ENCODE results near the gene PLCXD1. TPM values are rescaled to one million over a fixed set of nuclear protein-coding genes. Genes with fewer than 3 reads are reported as not detected.
A peak's percentile ranks its signal among the peaks of the same experiment; 100 is the strongest.
"Not testable (repeated sequence)": the region's sequence is repeated elsewhere in the genome, so short reads cannot be mapped to it uniquely, and the experiment has no call there.

The PLCXD1 gene
- total RNA-seq, 1 donor from 2014 or later: 34.4 TPM

DNA sequence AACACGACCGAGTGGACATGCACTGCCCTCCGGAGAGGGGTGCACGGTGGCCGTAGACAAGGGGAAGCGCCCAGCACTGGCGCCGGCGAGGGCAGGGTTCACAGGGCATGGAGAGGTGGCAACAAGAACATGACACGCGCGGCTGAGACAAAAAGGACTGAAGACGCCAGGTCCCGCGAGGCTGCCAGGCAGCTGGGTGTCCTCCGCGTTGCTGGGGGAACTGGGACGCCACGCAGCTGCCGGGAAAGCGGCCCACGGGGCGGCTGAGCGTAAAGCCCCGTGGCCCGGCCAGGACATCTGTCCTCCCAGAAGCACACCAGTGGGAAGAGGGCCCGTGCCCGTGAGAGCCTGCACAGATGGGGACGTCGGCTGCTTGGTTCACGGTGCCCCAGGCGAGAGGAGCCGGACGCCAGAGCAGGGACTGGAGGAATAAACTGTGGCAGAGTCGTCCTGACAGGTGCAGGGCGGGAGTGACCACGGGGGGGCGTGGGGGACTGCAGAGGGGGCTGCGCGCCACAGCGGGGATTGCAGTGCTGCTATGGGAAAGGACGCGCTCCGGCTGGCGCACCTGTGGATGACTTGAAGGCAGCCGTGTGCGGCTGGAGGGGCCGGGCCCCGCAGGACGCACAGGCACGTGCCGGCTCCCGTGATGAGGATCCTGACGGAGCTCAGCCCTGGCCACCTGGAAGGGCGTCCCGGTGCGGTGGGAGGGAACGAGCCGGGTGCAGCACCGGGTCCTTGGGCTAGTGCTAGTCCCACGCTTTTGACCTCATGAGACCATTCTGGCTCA is 69.5 kb downstream of the PLCXD1 start:
- H3K36me3 ChIP-seq: no peaks in the 10 kb centered on the region
- peak; percentile 61 for DNase-seq

DNA sequence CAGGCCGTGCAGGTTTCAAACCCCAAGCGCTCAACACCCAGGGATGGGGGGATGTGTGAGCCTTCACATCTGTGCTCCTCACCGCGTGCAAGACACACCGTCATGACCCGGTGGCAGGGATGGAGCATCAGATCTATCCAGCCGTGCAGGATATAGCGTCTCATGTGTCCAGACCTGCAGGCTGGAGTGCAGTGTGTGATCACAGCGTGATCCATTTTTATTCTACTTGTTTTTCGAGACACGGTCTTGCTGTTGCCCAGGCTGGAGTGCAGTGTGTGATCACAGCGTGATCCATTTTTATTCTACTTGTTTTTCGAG is 70.1 kb downstream of the PLCXD1 start:
- H3K36me3 ChIP-seq; H3K9me3 ChIP-seq; H3K4me1 ChIP-seq; H3K27me3 ChIP-seq; H3K27ac ChIP-seq; intact Hi-C loops (cut with DNase I); DNase-seq; H3K4me3 ChIP-seq; ATAC-seq: not testable (repeated sequence)

More for the DNA sequence above, 69.5 kb downstream of the PLCXD1 start:
- intact Hi-C loops (cut with DNase I): no loop called here
- no peaks in the 10 kb centered on the region for H3K9me3 ChIP-seq
- no peak overlapping the region for H3K4me3 ChIP-seq
- ATAC-seq: no peak
- peaks cover 3% of the 10 kb centered on the region for H3K4me1 ChIP-seq
- no peaks in the 10 kb centered on the region for H3K27me3 ChIP-seq
- TF ChIP-seq, protein P1, sequence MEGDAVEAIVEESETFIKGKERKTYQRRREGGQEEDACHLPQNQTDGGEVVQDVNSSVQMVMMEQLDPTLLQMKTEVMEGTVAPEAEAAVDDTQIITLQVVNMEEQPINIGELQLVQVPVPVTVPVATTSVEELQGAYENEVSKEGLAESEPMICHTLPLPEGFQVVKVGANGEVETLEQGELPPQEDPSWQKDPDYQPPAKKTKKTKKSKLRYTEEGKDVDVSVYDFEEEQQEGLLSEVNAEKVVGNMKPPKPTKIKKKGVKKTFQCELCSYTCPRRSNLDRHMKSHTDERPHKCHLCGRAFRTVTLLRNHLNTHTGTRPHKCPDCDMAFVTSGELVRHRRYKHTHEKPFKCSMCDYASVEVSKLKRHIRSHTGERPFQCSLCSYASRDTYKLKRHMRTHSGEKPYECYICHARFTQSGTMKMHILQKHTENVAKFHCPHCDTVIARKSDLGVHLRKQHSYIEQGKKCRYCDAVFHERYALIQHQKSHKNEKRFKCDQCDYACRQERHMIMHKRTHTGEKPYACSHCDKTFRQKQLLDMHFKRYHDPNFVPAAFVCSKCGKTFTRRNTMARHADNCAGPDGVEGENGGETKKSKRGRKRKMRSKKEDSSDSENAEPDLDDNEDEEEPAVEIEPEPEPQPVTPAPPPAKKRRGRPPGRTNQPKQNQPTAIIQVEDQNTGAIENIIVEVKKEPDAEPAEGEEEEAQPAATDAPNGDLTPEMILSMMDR (IDR thresholded peaks at IDR 0.05): no peak
- H3K27ac ChIP-seq: no peak overlapping the region

DNA sequence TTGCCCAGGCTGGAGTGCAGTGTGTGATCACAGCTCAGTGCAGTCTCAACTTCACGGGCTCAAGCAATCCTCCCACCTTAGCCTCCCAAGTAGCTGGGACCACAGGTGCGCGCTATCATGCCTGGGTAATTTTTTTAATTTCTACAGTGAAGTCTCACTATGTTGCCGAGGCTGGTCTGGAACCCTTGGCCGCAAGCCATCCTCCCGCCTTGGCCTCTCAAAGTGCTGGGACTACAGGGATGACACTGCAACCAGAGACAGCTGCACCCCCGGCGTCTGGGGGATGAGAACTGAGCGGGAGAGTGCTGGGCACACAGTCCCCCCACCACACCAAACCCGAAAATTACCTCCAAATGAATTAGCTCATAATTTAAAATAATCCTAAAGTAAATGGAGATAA is 70.6 kb downstream of the PLCXD1 start:
- Histone ChIP-seq H3K4me3 (no peak overlapping the region), H3K36me3 (no peaks in the 10 kb centered on the region), H3K27ac (no peak overlapping the region), H3K27me3 (no peaks in the 10 kb centered on the region), H3K4me1 (peaks cover 3% of the 10 kb centered on the region), H3K9me3 (no peaks in the 10 kb centered on the region)
- ATAC-seq (no peak), DNase-seq (peak; percentile 17)
- intact Hi-C loops (cut with DNase I): no loop called here
- TF ChIP-seq, protein P1 (IDR thresholded peaks at IDR 0.05): no peak

DNA sequence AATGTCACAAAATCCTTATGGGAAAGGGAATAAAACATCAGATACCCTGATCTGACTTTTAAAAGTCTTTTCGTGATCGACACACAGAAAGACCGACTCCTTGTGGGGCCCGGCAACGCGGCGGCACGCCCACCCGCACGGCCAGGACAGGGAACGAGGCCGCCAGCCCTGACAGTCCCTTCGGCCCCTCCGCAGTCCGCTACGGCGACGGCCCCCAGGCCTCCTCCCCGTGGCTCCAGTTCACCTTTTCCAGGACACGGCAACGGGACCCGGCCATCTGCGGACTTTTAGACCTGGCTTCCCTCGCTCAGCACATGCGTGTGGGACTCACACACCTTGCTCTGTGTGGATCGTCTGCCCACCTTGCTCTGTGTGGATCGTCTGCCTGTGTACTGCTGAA is 71.0 kb downstream of the PLCXD1 start:
- H3K36me3 ChIP-seq: no peaks in the 10 kb centered on the region
- H3K4me1 ChIP-seq: peaks cover 3% of the 10 kb centered on the region
- intact Hi-C loops (cut with DNase I): no loop called here
- ATAC-seq (no peak), DNase-seq (no peak)
- TF ChIP-seq, protein P1 (IDR thresholded peaks at IDR 0.05): no peak
- no peak overlapping the region for H3K4me3 ChIP-seq
- no peaks in the 10 kb centered on the region for H3K27me3 ChIP-seq
- no peak overlapping the region for H3K27ac ChIP-seq
- no peaks in the 10 kb centered on the region for H3K9me3 ChIP-seq

DNA sequence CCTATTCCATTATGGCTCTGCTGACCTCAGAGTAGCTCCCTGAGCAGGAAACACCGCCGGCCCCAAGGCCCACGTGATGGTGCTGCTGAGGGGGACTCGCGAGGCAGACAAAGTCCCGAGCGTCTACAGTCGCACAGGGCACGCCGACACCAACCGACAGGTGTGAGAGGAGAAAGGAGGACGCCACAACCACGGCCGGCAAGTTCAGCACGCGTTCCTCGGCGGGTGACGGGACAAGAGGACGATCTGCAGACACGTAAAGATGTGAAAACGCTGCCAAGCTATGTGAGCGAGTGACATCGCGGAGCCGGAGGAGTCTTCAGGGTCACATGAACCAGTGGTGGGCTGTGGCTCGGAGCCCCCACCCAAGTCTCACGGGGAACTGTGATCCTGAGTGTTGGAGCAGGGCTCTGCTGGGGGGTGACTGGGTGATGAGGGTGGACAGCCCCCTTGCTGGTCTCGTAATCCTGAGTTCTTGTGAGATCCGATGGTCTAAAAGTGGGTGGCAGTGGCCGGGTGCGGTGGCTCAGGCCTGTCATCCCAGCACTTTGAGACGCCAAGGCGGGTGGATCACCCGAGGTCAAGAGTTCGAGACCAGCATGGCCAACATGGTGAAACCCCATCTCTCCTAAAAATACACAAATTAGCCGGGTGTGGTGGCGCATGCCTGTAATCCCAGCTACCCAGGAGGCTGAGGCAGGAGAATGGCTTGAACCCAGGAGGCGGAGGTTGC is 71.6 kb downstream of the PLCXD1 start:
- Histone ChIP-seq H3K27ac (no peak overlapping the region), H3K9me3 (no peaks in the 10 kb centered on the region), H3K36me3 (no peaks in the 10 kb centered on the region), H3K4me1 (peaks cover 3% of the 10 kb centered on the region), H3K4me3 (no peak overlapping the region), H3K27me3 (no peaks in the 10 kb centered on the region)
- no peak for ATAC-seq
- TF ChIP-seq, protein P1 (IDR thresholded peaks at IDR 0.05): no peak
- peak; percentile 56 for DNase-seq
- intact Hi-C loops (cut with DNase I): no loop called here

Other genes starting within 250 kb of the PLCXD1 start
- 55.1 TPM for gene GTPBP6, start 37.4 kb downstream of the PLCXD1 start, total RNA-seq
- 12.8 TPM for gene PPP2R3B, start 105.5 kb downstream of the PLCXD1 start, total RNA-seq

Measured in upper lobe of right lung (tissue), 1 donor.